ENCODE results near the gene FEZ2. TPM values are rescaled to one million over a fixed set of nuclear protein-coding genes. Genes with fewer than 3 reads are reported as not detected.
A peak's percentile ranks its signal among the peaks of the same experiment; 100 is the strongest.

Gene FEZ2
- total and polyA plus RNA-seq, 2 of the 13 experiments (the other 11 are each of a cell fraction or from before 2014, with no cell fraction given) = 42.5 to 59.1 TPM

DNA sequence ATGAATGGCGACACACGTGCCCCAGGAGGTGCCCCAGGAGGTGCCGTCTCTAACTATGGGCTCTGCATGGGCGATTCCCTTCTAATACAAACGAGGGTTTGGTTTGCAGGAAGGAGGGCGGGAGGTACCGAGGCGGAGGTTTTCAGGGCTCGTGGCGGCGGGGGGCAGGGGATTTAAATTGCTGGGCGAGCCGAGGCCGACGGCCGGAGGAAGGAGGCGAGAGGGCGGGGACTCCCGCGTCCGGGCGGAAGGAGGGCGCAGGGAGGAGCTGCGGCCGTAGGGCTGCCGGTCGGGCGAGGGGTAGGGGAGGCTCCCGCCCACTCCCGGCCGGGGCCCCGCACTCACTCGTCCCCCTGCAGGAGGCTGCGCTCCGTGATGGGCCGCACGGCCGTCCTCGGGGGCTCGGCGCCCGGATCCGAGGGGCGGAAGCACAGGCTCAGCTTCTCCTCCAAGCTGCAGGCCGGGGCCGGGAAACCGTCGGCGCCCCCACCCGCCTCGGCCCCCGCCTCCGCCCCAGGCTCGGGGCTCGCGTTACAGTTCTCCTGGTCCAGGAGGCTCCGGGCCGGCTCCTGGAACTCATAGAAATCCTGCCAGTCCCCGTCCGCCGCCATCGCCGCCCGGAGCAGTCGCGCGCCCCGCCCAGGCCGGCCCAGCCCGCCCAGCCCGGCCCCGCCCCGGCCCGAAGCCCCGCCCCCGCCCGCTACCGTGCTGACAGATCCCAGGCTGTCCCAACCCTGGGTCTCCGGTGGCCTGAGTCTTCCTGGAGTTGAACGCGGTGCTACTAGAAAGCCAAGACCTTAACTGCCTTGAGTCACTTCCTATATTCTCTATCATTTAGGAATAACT lies at the start of gene FEZ2 (continued):
- no peak for TF ChIP-seq SNRNP70 (IDR thresholded peaks at IDR 0.05; ENCODE audit: low read depth, low read length)
- TF ChIP-seq PHF20 (CRISPR knock-in tag; IDR thresholded peaks at IDR 0.05) = peak; percentile 59
- TF ChIP-seq KMT2B (CRISPR knock-in tag; IDR thresholded peaks at IDR 0.05) = peak; percentile 39; the same call in 1 of the 2 replicates
- no peak for TF ChIP-seq RAD51 (IDR thresholded peaks at IDR 0.05; ENCODE audit: borderline replicate concordance)
- TF ChIP-seq KDM1A (CRISPR knock-in tag; IDR thresholded peaks at IDR 0.05) = no peak
- TF ChIP-seq GTF2F1 (IDR thresholded peaks at IDR 0.05; ENCODE audit: low read length) = no peak
- no peak for TF ChIP-seq FIP1L1 (IDR thresholded peaks at IDR 0.05; ENCODE audit: borderline replicate concordance, insufficient read depth, low read depth, low read length)
- TF ChIP-seq SMARCE1 (IDR thresholded peaks at IDR 0.05; ENCODE audit: borderline replicate concordance) = no peak
- TF ChIP-seq, protein P1, sequence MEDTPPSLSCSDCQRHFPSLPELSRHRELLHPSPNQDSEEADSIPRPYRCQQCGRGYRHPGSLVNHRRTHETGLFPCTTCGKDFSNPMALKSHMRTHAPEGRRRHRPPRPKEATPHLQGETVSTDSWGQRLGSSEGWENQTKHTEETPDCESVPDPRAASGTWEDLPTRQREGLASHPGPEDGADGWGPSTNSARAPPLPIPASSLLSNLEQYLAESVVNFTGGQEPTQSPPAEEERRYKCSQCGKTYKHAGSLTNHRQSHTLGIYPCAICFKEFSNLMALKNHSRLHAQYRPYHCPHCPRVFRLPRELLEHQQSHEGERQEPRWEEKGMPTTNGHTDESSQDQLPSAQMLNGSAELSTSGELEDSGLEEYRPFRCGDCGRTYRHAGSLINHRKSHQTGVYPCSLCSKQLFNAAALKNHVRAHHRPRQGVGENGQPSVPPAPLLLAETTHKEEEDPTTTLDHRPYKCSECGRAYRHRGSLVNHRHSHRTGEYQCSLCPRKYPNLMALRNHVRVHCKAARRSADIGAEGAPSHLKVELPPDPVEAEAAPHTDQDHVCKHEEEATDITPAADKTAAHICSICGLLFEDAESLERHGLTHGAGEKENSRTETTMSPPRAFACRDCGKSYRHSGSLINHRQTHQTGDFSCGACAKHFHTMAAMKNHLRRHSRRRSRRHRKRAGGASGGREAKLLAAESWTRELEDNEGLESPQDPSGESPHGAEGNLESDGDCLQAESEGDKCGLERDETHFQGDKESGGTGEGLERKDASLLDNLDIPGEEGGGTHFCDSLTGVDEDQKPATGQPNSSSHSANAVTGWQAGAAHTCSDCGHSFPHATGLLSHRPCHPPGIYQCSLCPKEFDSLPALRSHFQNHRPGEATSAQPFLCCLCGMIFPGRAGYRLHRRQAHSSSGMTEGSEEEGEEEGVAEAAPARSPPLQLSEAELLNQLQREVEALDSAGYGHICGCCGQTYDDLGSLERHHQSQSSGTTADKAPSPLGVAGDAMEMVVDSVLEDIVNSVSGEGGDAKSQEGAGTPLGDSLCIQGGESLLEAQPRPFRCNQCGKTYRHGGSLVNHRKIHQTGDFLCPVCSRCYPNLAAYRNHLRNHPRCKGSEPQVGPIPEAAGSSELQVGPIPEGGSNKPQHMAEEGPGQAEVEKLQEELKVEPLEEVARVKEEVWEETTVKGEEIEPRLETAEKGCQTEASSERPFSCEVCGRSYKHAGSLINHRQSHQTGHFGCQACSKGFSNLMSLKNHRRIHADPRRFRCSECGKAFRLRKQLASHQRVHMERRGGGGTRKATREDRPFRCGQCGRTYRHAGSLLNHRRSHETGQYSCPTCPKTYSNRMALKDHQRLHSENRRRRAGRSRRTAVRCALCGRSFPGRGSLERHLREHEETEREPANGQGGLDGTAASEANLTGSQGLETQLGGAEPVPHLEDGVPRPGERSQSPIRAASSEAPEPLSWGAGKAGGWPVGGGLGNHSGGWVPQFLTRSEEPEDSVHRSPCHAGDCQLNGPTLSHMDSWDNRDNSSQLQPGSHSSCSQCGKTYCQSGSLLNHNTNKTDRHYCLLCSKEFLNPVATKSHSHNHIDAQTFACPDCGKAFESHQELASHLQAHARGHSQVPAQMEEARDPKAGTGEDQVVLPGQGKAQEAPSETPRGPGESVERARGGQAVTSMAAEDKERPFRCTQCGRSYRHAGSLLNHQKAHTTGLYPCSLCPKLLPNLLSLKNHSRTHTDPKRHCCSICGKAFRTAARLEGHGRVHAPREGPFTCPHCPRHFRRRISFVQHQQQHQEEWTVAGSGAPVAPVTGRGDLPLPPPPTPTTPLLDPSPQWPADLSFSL (CRISPR knock-in tag; IDR thresholded peaks at IDR 0.05) = no peak
- no peak for TF ChIP-seq ZNF446 (CRISPR knock-in tag; IDR thresholded peaks at IDR 0.05)
- TF ChIP-seq HOXA3 (CRISPR knock-in tag; IDR thresholded peaks at IDR 0.05) = peak; percentile 61
- TF ChIP-seq NFRKB (IDR thresholded peaks at IDR 0.05) = no peak
- TF ChIP-seq, protein P2, sequence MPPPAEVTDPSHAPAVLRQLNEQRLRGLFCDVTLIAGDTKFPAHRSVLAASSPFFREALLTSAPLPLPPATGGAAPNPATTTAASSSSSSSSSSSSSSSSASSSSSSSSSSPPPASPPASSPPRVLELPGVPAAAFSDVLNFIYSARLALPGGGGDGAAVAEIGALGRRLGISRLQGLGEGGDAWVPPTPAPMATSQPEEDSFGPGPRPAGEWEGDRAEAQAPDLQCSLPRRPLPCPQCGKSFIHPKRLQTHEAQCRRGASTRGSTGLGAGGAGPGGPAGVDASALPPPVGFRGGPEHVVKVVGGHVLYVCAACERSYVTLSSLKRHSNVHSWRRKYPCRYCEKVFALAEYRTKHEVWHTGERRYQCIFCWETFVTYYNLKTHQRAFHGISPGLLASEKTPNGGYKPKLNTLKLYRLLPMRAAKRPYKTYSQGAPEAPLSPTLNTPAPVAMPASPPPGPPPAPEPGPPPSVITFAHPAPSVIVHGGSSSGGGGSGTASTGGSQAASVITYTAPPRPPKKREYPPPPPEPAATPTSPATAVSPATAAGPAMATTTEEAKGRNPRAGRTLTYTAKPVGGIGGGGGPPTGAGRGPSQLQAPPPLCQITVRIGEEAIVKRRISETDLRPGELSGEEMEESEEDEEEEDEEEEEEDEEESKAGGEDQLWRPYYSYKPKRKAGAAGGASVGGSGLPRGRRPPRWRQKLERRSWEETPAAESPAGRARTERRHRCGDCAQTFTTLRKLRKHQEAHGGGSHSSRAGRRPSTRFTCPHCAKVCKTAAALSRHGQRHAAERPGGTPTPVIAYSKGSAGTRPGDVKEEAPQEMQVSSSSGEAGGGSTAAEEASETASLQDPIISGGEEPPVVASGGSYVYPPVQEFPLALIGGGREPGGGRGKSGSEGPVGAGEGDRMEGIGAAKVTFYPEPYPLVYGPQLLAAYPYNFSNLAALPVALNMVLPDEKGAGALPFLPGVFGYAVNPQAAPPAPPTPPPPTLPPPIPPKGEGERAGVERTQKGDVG (CRISPR knock-in tag; IDR thresholded peaks at IDR 0.05; ENCODE audit: borderline replicate concordance) = 0 out of 2 replicates have a peak, but pooled peaks have one; percentile 34
- peak; percentile 68; the same call in 1 of the 2 replicates for TF ChIP-seq MYC (CRISPR knock-in tag; IDR thresholded peaks at IDR 0.05; ENCODE audit: borderline replicate concordance)
- TF ChIP-seq, protein P3, sequence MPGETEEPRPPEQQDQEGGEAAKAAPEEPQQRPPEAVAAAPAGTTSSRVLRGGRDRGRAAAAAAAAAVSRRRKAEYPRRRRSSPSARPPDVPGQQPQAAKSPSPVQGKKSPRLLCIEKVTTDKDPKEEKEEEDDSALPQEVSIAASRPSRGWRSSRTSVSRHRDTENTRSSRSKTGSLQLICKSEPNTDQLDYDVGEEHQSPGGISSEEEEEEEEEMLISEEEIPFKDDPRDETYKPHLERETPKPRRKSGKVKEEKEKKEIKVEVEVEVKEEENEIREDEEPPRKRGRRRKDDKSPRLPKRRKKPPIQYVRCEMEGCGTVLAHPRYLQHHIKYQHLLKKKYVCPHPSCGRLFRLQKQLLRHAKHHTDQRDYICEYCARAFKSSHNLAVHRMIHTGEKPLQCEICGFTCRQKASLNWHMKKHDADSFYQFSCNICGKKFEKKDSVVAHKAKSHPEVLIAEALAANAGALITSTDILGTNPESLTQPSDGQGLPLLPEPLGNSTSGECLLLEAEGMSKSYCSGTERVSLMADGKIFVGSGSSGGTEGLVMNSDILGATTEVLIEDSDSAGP (CRISPR knock-in tag; IDR thresholded peaks at IDR 0.05; ENCODE audit: borderline replicate concordance) = peak; percentile 84; the same call in 1 of the 2 replicates
- TF ChIP-seq ZNF839 (CRISPR knock-in tag; IDR thresholded peaks at IDR 0.05; ENCODE audit: borderline replicate concordance) = no peak
- no peak for TF ChIP-seq SP140L (CRISPR knock-in tag; IDR thresholded peaks at IDR 0.05; ENCODE audit: borderline replicate concordance)
- no peak for TF ChIP-seq FOSL1 (CRISPR knock-in tag; IDR thresholded peaks at IDR 0.05; ENCODE audit: borderline replicate concordance)
- no peak for TF ChIP-seq ZFP62 (CRISPR knock-in tag; IDR thresholded peaks at IDR 0.05)
